GM23248 (cell line): Measurements from ENCODE around the gene NT5C.

ENCODE experiments used
- EZH2 ChIP-seq: fragments of 200-600 bp; sonication (generic); IDR thresholded peaks from 2 replicates; pipeline ENCODE4 v1.6.1; 2018; ENCODE audit warnings: antibody characterized with exemption, mild to moderate bottlenecking; ENCODE audit not compliant: insufficient read depth, poor library complexity, severe bottlenecking
- EZH2phosphoT487 ChIP-seq: fragments of 200-600 bp; sonication (generic); IDR thresholded peaks from 2 replicates; pipeline ENCODE4 v1.6.1; 2018; ENCODE audit warnings: antibody characterized with exemption, moderate library complexity, mild to moderate bottlenecking, low read depth; ENCODE audit not compliant: insufficient read depth

GRCh38 chr17:75097865-75098264 is 33.7 kb downstream of the NT5C start:
- TF ChIP-seq EZH2 (no peak), EZH2phosphoT487 (no peak)
